ENCODE data around the gene TMEM168. TPM values are rescaled to one million over a fixed set of nuclear protein-coding genes. Genes with fewer than 3 reads are reported as not detected.

Gene TMEM168
- total and polyA plus RNA-seq, 12 donors, result 9.6 to 23.7 (median 17.5) TPM

DNA sequence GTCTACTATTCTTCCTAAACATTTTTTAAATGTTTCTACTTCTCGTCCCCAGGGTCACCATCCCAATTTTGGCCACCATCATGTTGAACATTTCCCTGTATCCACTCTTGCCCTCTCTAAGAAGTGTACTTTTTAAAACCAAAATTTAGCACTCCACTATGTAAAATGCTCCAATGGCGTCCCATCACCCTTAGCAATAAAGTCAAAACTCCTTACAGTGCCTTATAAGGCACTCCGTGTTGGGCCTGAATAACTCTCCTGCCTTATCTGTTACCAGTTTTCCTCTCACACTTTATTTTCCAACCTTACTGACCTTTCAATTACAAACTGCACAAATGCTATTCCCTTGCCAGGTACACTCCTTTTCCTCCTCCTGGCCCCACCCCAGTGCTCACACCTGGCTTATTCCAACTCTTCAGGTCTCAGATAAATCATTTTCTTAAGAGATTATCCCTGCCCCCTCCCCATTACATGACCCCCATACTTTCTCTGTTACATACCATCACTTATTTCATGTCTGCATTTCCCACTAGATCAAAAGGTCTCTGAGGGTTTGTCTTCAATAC lies 1.3 kb downstream of the TMEM168 start:
- ATAC-seq, result no peak
- Histone ChIP-seq H3K27me3 (no peaks in the 10 kb centered on the region), H3K4me1 (peaks cover 0 to 25% (median 18%) of the 10 kb centered on the region in 9 donors), H3K27ac (peak overlapping the region in 7 of 10 donors; percentile 86 to 97 (median 92)), H3K4me3 (peak overlapping the region; percentile 64 to 99 (median 82)), H3K36me3 (peaks cover 0 to 13% (median 6%) of the 10 kb centered on the region in 9 donors), H3K9me3 (no peaks in the 10 kb centered on the region)
- DNase-seq, result no peak
- no peak for TF ChIP-seq CTCF (IDR thresholded peaks at IDR 0.05)
- intact Hi-C loops (cut with DNase I), result loop anchor here in 3 of 10 donors (10.0 kb wide), 2 partner anchors 326 to 1644 kb away; partner anchors contain the start of gene SMIM30 (in 2 of the 3)
- 75 to 76% methylated on average over 3 of the region's 3 CpGs for WGBS, 2 donors

- ATAC-seq, result no peak
- WGBS, 2 donors, result 94 to 96% methylated on average over 6 of the region's 6 CpGs
- Histone ChIP-seq H3K36me3 (peaks cover 0 to 37% (median 10%) of the 10 kb centered on the region in 9 donors), H3K9me3 (no peaks in the 10 kb centered on the region), H3K4me1 (peaks cover 0 to 40% (median 24%) of the 10 kb centered on the region in 9 donors), H3K27ac (no peak overlapping the region), H3K4me3 (no peak overlapping the region), H3K27me3 (no peaks in the 10 kb centered on the region)
- intact Hi-C loops (cut with DNase I), result loop anchor here in 3 of 10 donors (10.0 kb wide), 2 partner anchors 330 to 1640 kb away; partner anchors contain the start of gene SMIM30 (in 2 of the 3)
- no peak for TF ChIP-seq CTCF (IDR thresholded peaks at IDR 0.05)
- DNase-seq, result no peak
Measured at GRCh38 chr7:112784603-112785002, 5.6 kb downstream of the TMEM168 start.

DNA sequence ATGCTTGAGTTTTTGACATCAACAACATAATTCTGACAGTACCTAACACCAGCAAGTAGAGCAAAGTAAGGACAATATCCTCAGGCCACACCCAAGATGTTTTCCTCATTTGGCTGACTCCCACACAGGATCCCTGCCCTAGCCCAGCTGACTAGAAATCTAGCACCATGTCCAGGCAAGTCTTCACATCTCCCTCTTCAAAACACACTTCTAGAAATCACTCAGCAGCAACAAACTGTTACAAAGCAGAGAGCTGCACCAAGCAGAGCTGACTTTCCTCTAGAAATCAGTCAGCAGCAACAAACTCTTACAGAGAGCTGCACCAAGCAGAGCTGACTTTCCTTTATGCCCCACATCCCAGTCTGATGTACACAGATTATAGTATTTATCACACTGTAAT lies 7.7 kb downstream of the TMEM168 start:
- no peaks in the 10 kb centered on the region for H3K9me3 ChIP-seq
- H3K27me3 ChIP-seq, result no peaks in the 10 kb centered on the region
- DNase-seq, result no peak
- H3K4me3 ChIP-seq, result no peak overlapping the region
- no peak for TF ChIP-seq CTCF (IDR thresholded peaks at IDR 0.05)
- intact Hi-C loops (cut with DNase I), result loop anchor here in 3 of 10 donors (10.0 kb wide), 2 partner anchors 332 to 1638 kb away; partner anchors contain the start of gene SMIM30 (in 2 of the 3)
- H3K4me1 ChIP-seq, result peaks cover 0 to 21% (median 11%) of the 10 kb centered on the region in 9 donors
- H3K27ac ChIP-seq, result no peak overlapping the region
- H3K36me3 ChIP-seq, result peaks cover 0 to 49% (median 10%) of the 10 kb centered on the region in 9 donors
- ATAC-seq, result peak in 2 of 8 donors; percentile 33 to 39

DNA sequence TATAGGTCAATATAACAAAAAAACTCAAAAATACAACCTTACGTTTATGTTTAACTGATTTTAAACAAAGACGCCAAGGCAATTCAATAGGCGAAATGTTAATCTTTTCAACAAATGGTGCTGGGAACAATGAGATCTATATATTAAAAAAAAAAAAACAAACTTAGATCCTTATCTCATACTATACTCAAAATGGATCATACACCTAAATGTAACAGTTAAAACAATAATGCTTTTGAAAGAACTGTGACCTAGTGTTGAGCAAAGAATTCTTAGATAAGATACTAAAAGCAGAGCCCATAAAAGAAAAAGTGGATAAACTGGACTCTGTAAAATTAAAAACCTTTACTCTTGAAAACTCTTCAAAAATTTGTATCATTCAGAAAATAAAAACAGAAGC lies 8.6 kb downstream of the TMEM168 start:
- ATAC-seq, result no peak
- Histone ChIP-seq H3K27ac (no peak overlapping the region), H3K27me3 (no peaks in the 10 kb centered on the region), H3K36me3 (peaks cover 0 to 49% (median 10%) of the 10 kb centered on the region in 9 donors), H3K4me1 (peaks cover 0 to 21% (median 11%) of the 10 kb centered on the region in 9 donors), H3K9me3 (no peaks in the 10 kb centered on the region), H3K4me3 (no peak overlapping the region)
- 86 to 92% methylated on average over 3 of the region's 3 CpGs for WGBS, 2 donors
- intact Hi-C loops (cut with DNase I), result loop anchor here in 3 of 10 donors (10.0 kb wide), 2 partner anchors 333 to 1637 kb away; partner anchors contain the start of gene SMIM30 (in 2 of the 3)
- TF ChIP-seq CTCF (IDR thresholded peaks at IDR 0.05), result no peak
- no peak for DNase-seq
